GM13977 (cell line): Measurements from ENCODE around the gene PRKAG2.
"Not testable (repeated sequence)": the region's sequence is repeated elsewhere in the genome, so short reads cannot be mapped to it uniquely, and the experiment has no call there.

ENCODE experiments used
- DNase-seq: peaks from one replicate; pipeline ENCODE4 v3.0.0; 2012; ENCODE audit warnings: low spot score
- CTCF ChIP-seq: IDR thresholded peaks from 2 replicates; pipeline ENCODE4 v1.5.1; 2012; ENCODE audit warnings: mild to moderate bottlenecking, control low read depth; ENCODE audit not compliant: insufficient read depth; ENCODE audit errors: extremely low read depth, missing control alignments
- in situ Hi-C: fragments of 300-500 bp; cut with MboI; formaldehyde crosslinking; loops from one replicate; pipeline ENCODE4 v1.12.0; 2022; ENCODE audit warnings: low sequenced_read_pairs, low pct_unique_long_range_greater_than_20kb, mixed read lengths, inconsistent platforms; ENCODE audit not compliant: unreplicated experiment

Gene PRKAG2

DNA sequence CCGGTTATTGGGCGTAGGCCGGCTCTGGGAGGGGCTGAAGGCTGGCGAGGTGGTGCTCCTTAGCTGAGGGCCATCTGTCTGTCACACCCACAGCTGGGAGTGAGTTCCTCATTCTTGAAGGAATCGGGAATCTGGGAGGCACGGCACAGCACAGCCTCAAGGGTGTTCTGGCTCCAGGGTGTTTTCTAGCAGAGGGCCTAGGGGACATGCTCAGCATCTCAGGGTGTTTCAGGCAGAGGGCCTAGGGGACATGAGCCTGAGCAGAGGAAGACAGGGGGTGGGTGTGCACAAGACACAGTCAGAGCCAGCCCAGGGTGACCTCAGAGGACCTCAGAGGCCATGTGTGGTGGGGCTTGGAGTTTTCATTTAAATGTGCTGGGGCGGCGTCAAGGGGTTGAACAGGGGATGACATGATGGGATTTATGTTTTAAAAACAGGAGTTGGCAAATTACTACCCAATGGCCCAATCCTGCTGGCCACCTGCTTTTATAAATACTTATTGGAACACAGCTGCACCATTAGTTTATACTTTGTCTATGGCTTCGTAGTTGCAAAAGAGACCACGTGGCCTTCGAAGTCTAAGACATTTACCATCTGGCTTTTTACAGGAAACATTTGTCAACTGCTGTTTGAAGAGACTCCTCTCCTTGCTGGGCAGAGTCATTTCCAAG is 121.6 kb downstream of the PRKAG2 start:
- no peak for TF ChIP-seq CTCF
- no peak for DNase-seq
- in situ Hi-C loops: loop anchor here (25.0 kb wide), 1 partner anchor 393 kb away; no protein-coding TSS in a partner anchor

DNA sequence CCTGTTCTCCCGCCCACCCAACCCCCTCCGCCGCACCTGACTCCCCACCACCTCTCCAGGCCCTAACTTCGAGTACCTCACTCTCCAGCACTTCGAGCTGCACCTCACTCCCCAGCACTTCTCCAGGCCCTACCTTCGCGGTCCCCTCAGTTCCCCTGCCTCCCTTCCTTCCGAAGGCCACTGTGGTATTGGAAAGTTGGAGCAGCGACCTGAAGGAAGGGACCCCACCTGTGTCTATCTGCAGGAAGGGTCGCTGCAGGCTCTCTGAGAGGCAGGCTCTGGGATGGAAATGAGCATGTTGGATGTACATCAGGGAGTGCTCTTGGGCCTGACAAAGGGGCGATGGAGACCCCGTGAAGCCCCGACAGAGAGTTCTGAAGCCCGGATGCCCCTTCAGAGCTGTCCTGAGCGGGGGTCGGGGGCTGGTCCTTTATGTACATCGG is 122.2 kb downstream of the PRKAG2 start:
- no peak for TF ChIP-seq CTCF
- in situ Hi-C loops: loop anchor here (25.0 kb wide), 1 partner anchor 392 kb away; no protein-coding TSS in a partner anchor
- DNase-seq: no peak

GRCh38 chr7:151754142-151754590 is 122.7 kb downstream of the PRKAG2 start:
- TF ChIP-seq CTCF: peak; percentile 81
- peak; percentile 70 for DNase-seq
- in situ Hi-C loops: loop anchor here (25.0 kb wide), 1 partner anchor 392 kb away; no protein-coding TSS in a partner anchor

GRCh38 chr7:151752816-151753595 is 123.9 kb downstream of the PRKAG2 start:
- no peak for TF ChIP-seq CTCF
- in situ Hi-C loops: loop anchor here (25.0 kb wide), 1 partner anchor 391 kb away; no protein-coding TSS in a partner anchor
- DNase-seq: no peak

DNA sequence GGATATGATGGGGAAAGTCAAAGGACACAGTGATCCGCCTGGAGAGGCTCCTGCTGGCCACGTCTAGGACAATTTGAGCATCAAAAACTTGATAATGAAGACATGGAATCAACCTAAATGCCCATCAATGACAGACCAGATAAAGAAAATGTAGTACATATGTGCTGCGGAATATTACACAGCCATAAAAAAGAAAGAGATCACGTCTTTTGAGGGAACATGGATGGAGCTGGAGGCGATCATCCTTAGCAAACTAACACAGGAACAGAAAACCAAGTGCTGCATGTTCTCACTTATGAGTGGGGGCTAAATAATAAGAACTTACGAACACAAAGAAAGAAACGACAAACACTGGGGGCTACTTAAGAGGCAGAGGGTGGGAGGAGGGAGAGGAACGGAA is 124.9 kb downstream of the PRKAG2 start:
- DNase-seq: no peak
- in situ Hi-C loops: loop anchor here (25.0 kb wide), 1 partner anchor 390 kb away; no protein-coding TSS in a partner anchor
- no peak for TF ChIP-seq CTCF

DNA sequence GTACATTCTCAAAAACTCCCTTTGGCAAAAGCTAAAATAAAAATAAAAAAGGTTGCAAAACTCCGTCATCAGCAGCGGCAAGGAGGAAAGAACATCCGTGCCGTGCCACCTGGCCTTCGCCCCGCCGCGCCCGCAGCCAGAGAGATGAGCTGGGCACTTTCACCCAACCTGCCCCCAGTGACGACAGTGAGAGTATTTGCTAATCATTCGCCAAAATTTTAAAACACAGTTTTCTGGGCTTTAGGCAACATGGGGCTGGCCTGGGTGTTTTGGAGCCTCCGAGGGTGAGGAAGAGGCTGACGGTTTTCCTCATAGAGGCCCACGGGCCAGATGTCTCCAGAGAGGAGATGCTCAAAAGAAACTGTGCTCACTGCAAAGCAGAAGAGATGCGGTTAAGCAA is 128.2 kb downstream of the PRKAG2 start:
- in situ Hi-C loops: no loop called here
- DNase-seq: no peak
- no peak for TF ChIP-seq CTCF

- in situ Hi-C loops, DNase-seq: not testable (repeated sequence)
Measured at GRCh38 chr7:151748021-151748420, 128.9 kb downstream of the PRKAG2 start.
